ENCODE measurements around the gene SIPA1L3.

SIPA1L3 gene

GRCh38 chr19:37946132-37946531, 39.1 kb downstream of the SIPA1L3 start:
- no peak overlapping the region for H3K4me3 ChIP-seq (ENCODE audit: low read depth, low read length)

GRCh38 chr19:37947778-37948177, 40.8 kb downstream of the SIPA1L3 start:
- no peak overlapping the region for H3K4me3 ChIP-seq (ENCODE audit: low read depth, low read length)

GRCh38 chr19:37948362-37948761, 41.4 kb downstream of the SIPA1L3 start:
- H3K4me3 ChIP-seq (ENCODE audit: low read depth, low read length): no peak overlapping the region

- H3K4me3 ChIP-seq (ENCODE audit: low read depth, low read length): no peak overlapping the region
Measured at GRCh38 chr19:37950471-37951175, 43.6 kb downstream of the SIPA1L3 start.

- H3K4me3 ChIP-seq (ENCODE audit: low read depth, low read length): no peak overlapping the region
Measured at GRCh38 chr19:37951816-37952210, 44.8 kb downstream of the SIPA1L3 start.

- H3K4me3 ChIP-seq (ENCODE audit: low read depth, low read length): no peak overlapping the region
Measured at GRCh38 chr19:37953171-37953917, 46.3 kb downstream of the SIPA1L3 start.

GRCh38 chr19:37953918-37954303, 46.9 kb downstream of the SIPA1L3 start:
- no peak overlapping the region for H3K4me3 ChIP-seq (ENCODE audit: low read depth, low read length)

- H3K4me3 ChIP-seq (ENCODE audit: low read depth, low read length): no peak overlapping the region
Measured at GRCh38 chr19:37954421-37954874, 47.4 kb downstream of the SIPA1L3 start.

GRCh38 chr19:37955986-37956385, 49.0 kb downstream of the SIPA1L3 start:
- no peak overlapping the region for H3K4me3 ChIP-seq (ENCODE audit: low read depth, low read length)

- H3K4me3 ChIP-seq (ENCODE audit: low read depth, low read length): no peak overlapping the region
Measured at GRCh38 chr19:37957176-37957575, 50.2 kb downstream of the SIPA1L3 start.

GRCh38 chr19:37959665-37960114, 52.7 kb downstream of the SIPA1L3 start:
- no peak overlapping the region for H3K4me3 ChIP-seq (ENCODE audit: low read depth, low read length)

GRCh38 chr19:37961198-37961597, 54.2 kb downstream of the SIPA1L3 start:
- no peak overlapping the region for H3K4me3 ChIP-seq (ENCODE audit: low read depth, low read length)

GRCh38 chr19:37963190-37963936, 56.4 kb downstream of the SIPA1L3 start:
- H3K4me3 ChIP-seq (ENCODE audit: low read depth, low read length): no peak overlapping the region

GRCh38 chr19:37964109-37964508, 57.1 kb downstream of the SIPA1L3 start:
- H3K4me3 ChIP-seq (ENCODE audit: low read depth, low read length): no peak overlapping the region

- H3K4me3 ChIP-seq (ENCODE audit: low read depth, low read length): no peak overlapping the region
Measured at GRCh38 chr19:37966211-37966661, 59.2 kb downstream of the SIPA1L3 start.

GRCh38 chr19:37966662-37967231, 59.7 kb downstream of the SIPA1L3 start:
- no peak overlapping the region for H3K4me3 ChIP-seq (ENCODE audit: low read depth, low read length)

GRCh38 chr19:37969695-37970094, 62.7 kb downstream of the SIPA1L3 start:
- no peak overlapping the region for H3K4me3 ChIP-seq (ENCODE audit: low read depth, low read length)

- H3K4me3 ChIP-seq (ENCODE audit: low read depth, low read length): no peak overlapping the region
Measured at GRCh38 chr19:37970699-37971098, 63.7 kb downstream of the SIPA1L3 start.

GRCh38 chr19:37972803-37973202, 65.8 kb downstream of the SIPA1L3 start:
- H3K4me3 ChIP-seq (ENCODE audit: low read depth, low read length): no peak overlapping the region

- H3K4me3 ChIP-seq (ENCODE audit: low read depth, low read length): no peak overlapping the region
Measured at GRCh38 chr19:37973666-37974065, 66.7 kb downstream of the SIPA1L3 start.

- H3K4me3 ChIP-seq (ENCODE audit: low read depth, low read length): no peak overlapping the region
Measured at GRCh38 chr19:37975071-37975470, 68.1 kb downstream of the SIPA1L3 start.
